KMS-11 (cell line): ENCODE measurements around the gene RGS10.

Experiments
- H2AFZ ChIP-seq: fragments of 200-600 bp; sonication (generic); 2 replicates; pipeline ENCODE4 v1.6.1; 2016; ENCODE audit warnings: antibody characterized with exemption, mixed run types, low read depth
- H3K27ac ChIP-seq: fragments of 200-600 bp; sonication (generic); 2 replicates; pipeline ENCODE4 v1.6.1; 2016; ENCODE audit warnings: mild to moderate bottlenecking, mixed run types
- H3K27me3 ChIP-seq: fragments of 200-600 bp; sonication (generic); 2 replicates; pipeline ENCODE4 v1.6.1; 2017; ENCODE audit warnings: mild to moderate bottlenecking, low read depth, mixed run types, moderate library complexity; ENCODE audit not compliant: insufficient read depth
- H3K36me3 ChIP-seq: fragments of 200-600 bp; sonication (generic); 2 replicates; pipeline ENCODE4 v1.6.1; 2017; ENCODE audit warnings: mild to moderate bottlenecking, mixed run types; ENCODE audit not compliant: insufficient read depth
- H3K4me1 ChIP-seq: fragments of 200-600 bp; sonication (generic); 2 replicates; pipeline ENCODE4 v1.6.1; 2016; ENCODE audit warnings: mild to moderate bottlenecking, low read depth, mixed run types; ENCODE audit not compliant: poor library complexity, severe bottlenecking
- H3K4me2 ChIP-seq: fragments of 200-600 bp; sonication (generic); 2 replicates; pipeline ENCODE4 v1.7.0; 2016; ENCODE audit warnings: mild to moderate bottlenecking, mixed run types
- H3K4me3 ChIP-seq: fragments of 200-600 bp; sonication (generic); IDR thresholded peaks from 2 replicates; pipeline ENCODE4 v1.6.1; 2017; ENCODE audit warnings: low read depth, low read length, mixed read lengths; ENCODE audit not compliant: insufficient read depth
- H3K79me2 ChIP-seq: fragments of 200-600 bp; sonication (generic); 2 replicates; pipeline ENCODE4 v1.6.1; 2016; ENCODE audit warnings: low read depth, mixed run types; ENCODE audit not compliant: insufficient read depth
- H3K9ac ChIP-seq: fragments of 200-600 bp; sonication (generic); 2 replicates; pipeline ENCODE4 v1.6.1; 2016; ENCODE audit warnings: mild to moderate bottlenecking, mixed run types
- H4K20me1 ChIP-seq: fragments of 200-600 bp; sonication (generic); 2 replicates; pipeline ENCODE4 v1.6.1; 2016; ENCODE audit warnings: mild to moderate bottlenecking, mixed run types; ENCODE audit not compliant: insufficient read depth
- TF ChIP-seq, protein P1 (sequence below): fragments of 200-600 bp; sonication (generic); conservative IDR thresholded peaks from 2 replicates; pipeline ENCODE4 v1.6.1; 2017; ENCODE audit warnings: low read depth, mild to moderate bottlenecking, antibody characterized with exemption, low read length, moderate library complexity, mixed read lengths

RGS10 gene

DNA sequence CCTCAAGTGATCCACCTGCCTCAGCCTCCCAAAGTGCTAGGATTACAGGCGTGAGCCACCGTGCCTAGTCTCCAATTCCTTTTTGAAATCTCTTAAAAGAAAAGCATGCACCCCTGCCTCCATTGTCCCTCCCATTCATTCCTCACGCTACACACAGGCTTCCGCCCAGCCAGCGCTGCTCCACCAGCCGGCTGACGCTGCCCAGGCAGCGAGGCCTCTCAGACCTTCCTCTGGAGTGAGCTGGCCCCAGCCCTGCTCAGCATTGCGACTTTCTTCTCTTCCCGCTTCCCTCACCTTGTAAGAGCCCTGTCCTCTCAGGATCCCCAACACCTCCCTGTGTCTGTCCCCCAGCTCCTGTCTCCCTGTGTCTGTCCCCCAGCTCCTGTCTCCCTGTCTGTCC, 23.6 kb downstream of the RGS10 start:
- Histone ChIP-seq H3K27me3 (no peaks in the 10 kb centered on the region), H3K4me2 (no peak overlapping the region), H3K9ac (no peak overlapping the region), H3K36me3 (no peaks in the 10 kb centered on the region), H3K27ac (no peak overlapping the region), H2AFZ (no peak overlapping the region), H4K20me1 (no peaks in the 10 kb centered on the region), H3K4me1 (peaks cover 19% of the 10 kb centered on the region), H3K79me2 (no peaks in the 10 kb centered on the region), H3K4me3 (no peak overlapping the region)
- TF ChIP-seq, protein P1, sequence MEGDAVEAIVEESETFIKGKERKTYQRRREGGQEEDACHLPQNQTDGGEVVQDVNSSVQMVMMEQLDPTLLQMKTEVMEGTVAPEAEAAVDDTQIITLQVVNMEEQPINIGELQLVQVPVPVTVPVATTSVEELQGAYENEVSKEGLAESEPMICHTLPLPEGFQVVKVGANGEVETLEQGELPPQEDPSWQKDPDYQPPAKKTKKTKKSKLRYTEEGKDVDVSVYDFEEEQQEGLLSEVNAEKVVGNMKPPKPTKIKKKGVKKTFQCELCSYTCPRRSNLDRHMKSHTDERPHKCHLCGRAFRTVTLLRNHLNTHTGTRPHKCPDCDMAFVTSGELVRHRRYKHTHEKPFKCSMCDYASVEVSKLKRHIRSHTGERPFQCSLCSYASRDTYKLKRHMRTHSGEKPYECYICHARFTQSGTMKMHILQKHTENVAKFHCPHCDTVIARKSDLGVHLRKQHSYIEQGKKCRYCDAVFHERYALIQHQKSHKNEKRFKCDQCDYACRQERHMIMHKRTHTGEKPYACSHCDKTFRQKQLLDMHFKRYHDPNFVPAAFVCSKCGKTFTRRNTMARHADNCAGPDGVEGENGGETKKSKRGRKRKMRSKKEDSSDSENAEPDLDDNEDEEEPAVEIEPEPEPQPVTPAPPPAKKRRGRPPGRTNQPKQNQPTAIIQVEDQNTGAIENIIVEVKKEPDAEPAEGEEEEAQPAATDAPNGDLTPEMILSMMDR = no peak

- Histone ChIP-seq H3K27ac (peak overlapping the region; percentile 78), H3K4me2 (no peak overlapping the region), H3K36me3 (no peaks in the 10 kb centered on the region), H3K4me1 (peaks cover 19% of the 10 kb centered on the region), H3K79me2 (no peaks in the 10 kb centered on the region), H3K9ac (no peak overlapping the region), H3K4me3 (no peak overlapping the region), H2AFZ (no peak overlapping the region), H3K27me3 (no peaks in the 10 kb centered on the region), H4K20me1 (no peaks in the 10 kb centered on the region)
- TF ChIP-seq, protein P1 = no peak
Measured at GRCh38 chr10:119518176-119518575, 24.3 kb downstream of the RGS10 start.

- H4K20me1 ChIP-seq = no peaks in the 10 kb centered on the region
- no peaks in the 10 kb centered on the region for H3K27me3 ChIP-seq
- peaks cover 19% of the 10 kb centered on the region for H3K4me1 ChIP-seq
- H3K4me3 ChIP-seq = no peak overlapping the region
- TF ChIP-seq, protein P1 = no peak
- H3K4me2 ChIP-seq = peak overlapping the region; percentile 47
- H3K79me2 ChIP-seq = no peaks in the 10 kb centered on the region
- H3K27ac ChIP-seq = peak overlapping the region; percentile 78
- peak overlapping the region; percentile 32; the same call in 1 of the 2 replicates for H3K9ac ChIP-seq
- no peaks in the 10 kb centered on the region for H3K36me3 ChIP-seq
- no peak overlapping the region; the same call in 1 of the 2 replicates for H2AFZ ChIP-seq
Measured at GRCh38 chr10:119517235-119518141, 25.0 kb downstream of the RGS10 start.

GRCh38 chr10:119516381-119517234, 25.9 kb downstream of the RGS10 start:
- H2AFZ ChIP-seq = peak overlapping the region; percentile 48; the same call in 1 of the 2 replicates

More at GRCh38 chr10:119516381-119517234, 25.9 kb downstream of the RGS10 start:
- H3K27ac ChIP-seq = peak overlapping the region; percentile 78
- TF ChIP-seq, protein P1 = no peak
- peak overlapping the region; percentile 32; the same call in 1 of the 2 replicates for H3K9ac ChIP-seq
- peak overlapping the region; percentile 47 for H3K4me2 ChIP-seq
- H3K79me2 ChIP-seq = no peaks in the 10 kb centered on the region
- no peaks in the 10 kb centered on the region for H3K36me3 ChIP-seq
- no peaks in the 10 kb centered on the region for H4K20me1 ChIP-seq
- H3K27me3 ChIP-seq = no peaks in the 10 kb centered on the region
- peaks cover 19% of the 10 kb centered on the region for H3K4me1 ChIP-seq
- no peak overlapping the region for H3K4me3 ChIP-seq
